MCF 10A (cell line): ENCODE data around the gene KIF2A. TPM values are rescaled to one million over a fixed set of nuclear protein-coding genes. Genes with fewer than 3 reads are reported as not detected.

Experiments used
- Bru-seq: library from RNA; stranded (reverse); fragments of 400-500 nt; gene quantifications from one replicate; lab custom pipeline; 2021; lab: Mats Ljungman, UMichigan
- BruChase-seq, 2 experiments: library from RNA; stranded (reverse); fragments of 400-500 nt; gene quantifications; one replicate each; lab custom pipeline; 2021; lab: Mats Ljungman, UMichigan
- BruUV-seq: library from RNA; stranded (reverse); fragments of 400-500 nt; replicated peaks from 2 replicates; lab custom pipeline; 2021; lab: Mats Ljungman, UMichigan
- CTCF ChIA-PET: fragments of 300-600 bp; sonication (Branson Sonifier 250); formaldehyde crosslinking; extraction: SDS; loops from one replicate; lab custom pipeline; 2021; ENCODE audit warnings: antibody characterized with exemption, inconsistent platforms; lab: Yijun Ruan, JAX
- POLR2A ChIA-PET: fragments of 300-600, 350-650 bp; sonication (Branson Sonifier 250); formaldehyde crosslinking; extraction: SDS; loops from one replicate; lab custom pipeline; 2020; ENCODE audit warnings: antibody characterized with exemption, inconsistent platforms; lab: Yijun Ruan, JAX
- DNase-seq: peaks from one replicate; pipeline ENCODE4 v3.0.0-alpha.2; 2018; ENCODE audit not compliant: unreplicated experiment
- H3K27ac Mint-ChIP-seq: one replicate; pipeline ENCODE4 v1.8.0; 2022; ENCODE audit warnings: mild to moderate bottlenecking, low read depth, mixed read lengths; ENCODE audit not compliant: unreplicated experiment
- H3K27me3 Mint-ChIP-seq: one replicate; pipeline ENCODE4 v1.8.0; 2022; ENCODE audit warnings: mixed read lengths; ENCODE audit not compliant: insufficient read depth, unreplicated experiment
- H3K36me3 Mint-ChIP-seq: one replicate; pipeline ENCODE4 v1.8.0; 2022; ENCODE audit warnings: mild to moderate bottlenecking, moderate library complexity, mixed read lengths; ENCODE audit not compliant: insufficient read depth, unreplicated experiment
- H3K4me1 Mint-ChIP-seq: one replicate; pipeline ENCODE4 v1.8.0; 2022; ENCODE audit warnings: mixed read lengths; ENCODE audit not compliant: insufficient read depth, unreplicated experiment
- H3K4me3 Mint-ChIP-seq: one replicate; pipeline ENCODE4 v1.8.0; 2022; ENCODE audit warnings: mild to moderate bottlenecking, moderate library complexity, mixed read lengths; ENCODE audit not compliant: unreplicated experiment
- H3K9me3 Mint-ChIP-seq: one replicate; pipeline ENCODE4 v1.8.0; 2022; ENCODE audit warnings: mixed read lengths; ENCODE audit not compliant: unreplicated experiment
- CTCF ChIP-seq: fragments of 200-600 bp; IDR thresholded peaks from one replicate; pipeline ENCODE4 v1.8.0; 2022; ENCODE audit warnings: antibody characterized with exemption, mild to moderate bottlenecking; ENCODE audit not compliant: unreplicated experiment
- intact Hi-C: fragments of 100-400 bp; cut with micrococcal nuclease; formaldehyde crosslinking; loops from 2 replicates; pipeline ENCODE4 v1.14.1; 2022
- long read RNA-seq: library from polyadenylated mRNA; stranded (forward); transcript quantifications from one replicate; pipeline ENCODE4 v2.0.0, GENCODE V29; 2022
- total RNA-seq: library from RNA; stranded (reverse); gene quantifications from 2 replicates; pipeline ENCODE4 v1.2.3, GENCODE V29; 2022

KIF2A gene
- total RNA-seq (45.0 and 61.0 TPM in 2 replicates), Bru-seq, nascent RNA (percentile 86 among the genes with signal in this experiment), BruChase-seq, experiment 1, labeled RNA remaining after a 6-hour chase (percentile 83 among the genes with signal in this experiment), BruChase-seq, experiment 2, labeled RNA remaining after a 2-hour chase (percentile 82 among the genes with signal in this experiment)
- long read RNA-seq, transcript KIF2A-202 (20 exons, 2,539 nt), result major isoform, 36 of 67 reads
- long read RNA-seq, partial matches to known transcripts, result 6 of 67 reads
- long read RNA-seq, other reads (novel, unspliced or antisense), result 24 of 67 reads

GRCh38 chr5:62305715-62306322 is at the start of gene KIF2A:
Gene KIF2A, plus strand, starts transcription at chr5:62306206. Its CDS starts 267 bp downstream, at chr5:62306473.
- Mint-ChIP-seq H3K4me3 (peak within 1 kb of the TSS; percentile 91), H3K27me3 (no peaks in the 10 kb centered on the region), H3K9me3 (no peaks in the 10 kb centered on the region), H3K27ac (peak within 1 kb of the TSS; percentile 93), H3K36me3 (no peaks in the 10 kb centered on the region), H3K4me1 (peaks cover 13% of the 10 kb centered on the region)
- DNase-seq, result peak; percentile 94
- CTCF ChIA-PET, result interaction anchor here (0.7 to 1.6 kb wide), 7 partner anchors 9 to 81 kb away, joined by 3 to 7 read pairs (median 3); no protein-coding TSS in a partner anchor
- TF ChIP-seq CTCF, result no peak
- no TSS peak for BruUV-seq
- intact Hi-C loops, result loop anchor here (5.0 to 10.0 kb wide), 2 partner anchors 46 to 81 kb away; no protein-coding TSS in a partner anchor
- POLR2A ChIA-PET, result interaction anchor here (0.7 to 1.9 kb wide), 16 partner anchors 8 to 98 kb away, joined by 3 to 10 read pairs (median 5); partner anchors contain the start of gene DIMT1

- ChIA-PET CTCF (no interaction called here), POLR2A (no interaction called here)
These were observed 49.0 kb upstream of the KIF2A start for GRCh38 chr5:62257020-62257367.

GRCh38 chr5:62258654-62259053 is 47.4 kb upstream of the KIF2A start:
- no peak for DNase-seq
- POLR2A ChIA-PET, result interaction anchor here (0.9 kb wide), 1 partner anchor 9 kb away, joined by 3 read pairs; no protein-coding TSS in a partner anchor
- Mint-ChIP-seq H3K36me3 (no peaks in the 10 kb centered on the region), H3K27me3 (no peaks in the 10 kb centered on the region), H3K4me3 (no peak overlapping the region), H3K27ac (no peak overlapping the region), H3K9me3 (no peaks in the 10 kb centered on the region), H3K4me1 (no peaks in the 10 kb centered on the region)
- intact Hi-C loops, result no loop called here
- no TSS peak for BruUV-seq
- no peak for TF ChIP-seq CTCF
- CTCF ChIA-PET, result interaction anchor here (0.6 kb wide), 1 partner anchor 516 kb away, joined by 3 read pairs; no protein-coding TSS in a partner anchor

More at GRCh38 chr5:62257020-62257367, 49.0 kb upstream of the KIF2A start:
- peaks cover 6% of the 10 kb centered on the region for H3K36me3 Mint-ChIP-seq
- no peaks in the 10 kb centered on the region for H3K9me3 Mint-ChIP-seq
- no peaks in the 10 kb centered on the region for H3K4me1 Mint-ChIP-seq
- no peak for DNase-seq
- intact Hi-C loops, result no loop called here
- no peak overlapping the region for H3K4me3 Mint-ChIP-seq
- BruUV-seq, result no TSS peak
- H3K27me3 Mint-ChIP-seq, result no peaks in the 10 kb centered on the region
- no peak overlapping the region for H3K27ac Mint-ChIP-seq
- no peak for TF ChIP-seq CTCF

- no peak for TF ChIP-seq CTCF
- BruUV-seq, result no TSS peak
- H3K4me1 Mint-ChIP-seq, result no peaks in the 10 kb centered on the region
- H3K4me3 Mint-ChIP-seq, result no peak overlapping the region
- no peak overlapping the region for H3K27ac Mint-ChIP-seq
- intact Hi-C loops, result no loop called here
- H3K9me3 Mint-ChIP-seq, result no peaks in the 10 kb centered on the region
- no peaks in the 10 kb centered on the region for H3K36me3 Mint-ChIP-seq
- no peak for DNase-seq
- no peaks in the 10 kb centered on the region for H3K27me3 Mint-ChIP-seq
- POLR2A ChIA-PET, result interaction anchor here (0.7 to 0.8 kb wide), 2 partner anchors 128 to 1116 kb away, joined by 3 read pairs; no protein-coding TSS in a partner anchor
- CTCF ChIA-PET, result interaction anchor here (0.5 to 1.3 kb wide), 2 partner anchors 35 to 841 kb away, joined by 3 read pairs; no protein-coding TSS in a partner anchor
These were observed 46.2 kb upstream of the KIF2A start for GRCh38 chr5:62259699-62260250.
